Spinal cord (tissue), 4 donors: ENCODE measurements around the gene SHANK3. TPM values are rescaled to one million over a fixed set of nuclear protein-coding genes. Genes with fewer than 3 reads are reported as not detected.

ENCODE experiments used
- polyA plus RNA-seq, 2 donors: library from polyadenylated mRNA; unstranded; fragments of 120-200 nt; gene quantifications; one replicate each; pipeline ENCODE4 v1.2.1, GENCODE V29; 2013; ENCODE audit not compliant: insufficient read length in 2 of 2
- small RNA-seq: library from RNA; depleted of rRNA; stranded (forward); fragments of <200 nt; gene quantifications from one replicate; pipeline ENCODE3, GENCODE V24; 2014; ENCODE audit warnings: low replicate concordance
- total RNA-seq, 2 donors: library from RNA; depleted of rRNA in 1 of 2; stranded (reverse); fragments of 120-200 nt in 1 of 2; fragments of >200 nt in 1 of 2; gene quantifications; one replicate each; pipeline versions ENCODE4 v1.2.3 to v1.2.4, GENCODE V29; 2013 to 2014

The SHANK3 gene
- total and polyA plus RNA-seq, 4 donors = 7.5 to 38.5 (median 20.2) TPM

Small RNA genes within 50 kb of the gene (small RNA-seq; reads per million reads assigned to genes)
- gene RF00019 (not detected), gene RNU6-409P (not detected)

Other genes with a start within 250 kb of the SHANK3 start
- gene SBF1, start 197.8 kb upstream of the SHANK3 start, total RNA-seq = 10 to 100 TPM; 51.0 to 64.3 TPM
- gene SBF1, start 197.8 kb upstream of the SHANK3 start, polyA plus RNA-seq = 100 to 1,000 TPM; 116 to 118 TPM
- under 1 TPM; 0.06 to 0.10 TPM for gene ADM2, start 191.3 kb upstream of the SHANK3 start, total RNA-seq
- under 1 TPM; 0.11 to 0.15 TPM for gene ADM2, start 191.3 kb upstream of the SHANK3 start, polyA plus RNA-seq
- gene MIOX, start 186.0 kb upstream of the SHANK3 start, total RNA-seq = not detected
- gene MIOX, start 186.0 kb upstream of the SHANK3 start, polyA plus RNA-seq = under 1 TPM in 1 of 2 donors, not detected in 1; 0.18 TPM
- 10 to 100 TPM; 16.0 to 42.8 TPM for gene LMF2, start 165.1 kb upstream of the SHANK3 start, total RNA-seq
- gene LMF2, start 165.1 kb upstream of the SHANK3 start, polyA plus RNA-seq = 10 to 100 TPM; 58.0 to 69.6 TPM
- gene NCAPH2, start 164.6 kb upstream of the SHANK3 start, total RNA-seq = 10 to 100 TPM; 32.8 to 58.6 TPM
- gene NCAPH2, start 164.6 kb upstream of the SHANK3 start, polyA plus RNA-seq = 10 to 100 TPM; 77.1 to 86.9 TPM
- 1 to 10 TPM in 1 of 2 donors, under 1 TPM in 1; 0.40 to 1.9 TPM for gene SCO2, start 147.2 kb upstream of the SHANK3 start, total RNA-seq
- 1 to 10 TPM; 6.0 to 7.3 TPM for gene SCO2, start 147.2 kb upstream of the SHANK3 start, polyA plus RNA-seq
- 10 to 100 TPM in 1 of 2 donors, 1 to 10 TPM in 1; 6.3 to 12.8 TPM for gene TYMP, start 142.8 kb upstream of the SHANK3 start, total RNA-seq
- gene TYMP, start 142.8 kb upstream of the SHANK3 start, polyA plus RNA-seq = 10 to 100 TPM; 16.4 to 22.1 TPM
- gene KLHDC7B, start 126.9 kb upstream of the SHANK3 start, total RNA-seq = under 1 TPM in 1 of 2 donors, not detected in 1; 0.06 TPM
- under 1 TPM in 1 of 2 donors, not detected in 1; 0.22 TPM for gene KLHDC7B, start 126.9 kb upstream of the SHANK3 start, polyA plus RNA-seq
- gene SYCE3, start 109.9 kb upstream of the SHANK3 start, total RNA-seq = under 1 TPM in 1 of 2 donors, not detected in 1; 0.66 TPM
- not detected for gene SYCE3, start 109.9 kb upstream of the SHANK3 start, polyA plus RNA-seq
- gene CPT1B, start 94.4 kb upstream of the SHANK3 start, total RNA-seq = 10 to 100 TPM in 1 of 2 donors, 1 to 10 TPM in 1; 8.2 to 11.1 TPM
- 10 to 100 TPM; 24.5 to 30.1 TPM for gene CPT1B, start 94.4 kb upstream of the SHANK3 start, polyA plus RNA-seq
- gene CHKB, start 90.0 kb upstream of the SHANK3 start, total RNA-seq = 10 to 100 TPM; 28.8 to 88.3 TPM
- 10 to 100 TPM; 81.4 to 89.6 TPM for gene CHKB, start 90.0 kb upstream of the SHANK3 start, polyA plus RNA-seq
- gene MAPK8IP2, start 72.0 kb upstream of the SHANK3 start, total RNA-seq = 10 to 100 TPM; 19.8 to 42.3 TPM
- gene MAPK8IP2, start 72.0 kb upstream of the SHANK3 start, polyA plus RNA-seq = 100 to 1,000 TPM; 104 to 109 TPM
- gene ARSA, start 44.7 kb upstream of the SHANK3 start, total RNA-seq = 10 to 100 TPM in 1 of 2 donors, 1 to 10 TPM in 1; 9.8 to 25.0 TPM
- gene ARSA, start 44.7 kb upstream of the SHANK3 start, polyA plus RNA-seq = 10 to 100 TPM; 39.8 to 47.1 TPM
- gene ACR, start 65.4 kb downstream of the SHANK3 start, total RNA-seq = under 1 TPM in 1 of 2 donors, not detected in 1; 0.17 TPM
- under 1 TPM; 0.70 to 0.98 TPM for gene ACR, start 65.4 kb downstream of the SHANK3 start, polyA plus RNA-seq
- 10 to 100 TPM; 14.9 to 36.4 TPM for gene RABL2B, start 110.8 kb downstream of the SHANK3 start, total RNA-seq
- 10 to 100 TPM; 64.0 to 79.2 TPM for gene RABL2B, start 110.8 kb downstream of the SHANK3 start, polyA plus RNA-seq